T-helper 17 cell (primary cell): ENCODE results near the gene RHOBTB1. TPM values are rescaled to one million over a fixed set of nuclear protein-coding genes. Genes with fewer than 3 reads are reported as not detected.
"Not testable (repeated sequence)": the region's sequence is repeated elsewhere in the genome, so short reads cannot be mapped to it uniquely, and the experiment has no call there.

ENCODE experiments used
- ATAC-seq: fragments of 150-1000 bp; cut with Tn5 transposase; 2 replicates; pipeline ENCODE4 v1.10.0; 2021; ENCODE audit warnings: mild to moderate bottlenecking, moderate library complexity
- DNase-seq, 3 donors: peaks; one replicate each; pipeline versions ENCODE4 v3.0.0 to v3.0.0-alpha.2; 2020 to 2021
- H3K9me3 ChIP-seq: one replicate; pipeline ENCODE4 v1.7.0; 2013; ENCODE audit warnings: low read length, mild to moderate bottlenecking; ENCODE audit not compliant: control insufficient read depth, poor library complexity, severe bottlenecking
- H3K27ac Mint-ChIP-seq: one replicate; pipeline ENCODE4 v1.8.0; 2022; ENCODE audit warnings: mild to moderate bottlenecking, moderate library complexity, mixed read lengths
- H3K27me3 Mint-ChIP-seq: one replicate; pipeline ENCODE4 v1.8.0; 2022; ENCODE audit warnings: mixed read lengths
- H3K36me3 Mint-ChIP-seq: one replicate; pipeline ENCODE4 v1.8.0; 2022; ENCODE audit warnings: low read depth, mixed read lengths
- H3K4me1 Mint-ChIP-seq: one replicate; pipeline ENCODE4 v1.8.0; 2022; ENCODE audit warnings: mild to moderate bottlenecking, mixed read lengths
- H3K4me3 Mint-ChIP-seq: one replicate; pipeline ENCODE4 v1.8.0; 2022; ENCODE audit warnings: mild to moderate bottlenecking, moderate library complexity, mixed read lengths
- total RNA-seq, 4 donors: library from RNA in 2 of 4; stranded (reverse) in 2 of 4; gene quantifications; one replicate each; pipeline ENCODE4 v1.2.3 and lab custom pipeline; 2022 to 2026

Gene RHOBTB1
- total RNA-seq, 2 donors from 2014 or later, result 0.37 to 10.8 TPM

DNA sequence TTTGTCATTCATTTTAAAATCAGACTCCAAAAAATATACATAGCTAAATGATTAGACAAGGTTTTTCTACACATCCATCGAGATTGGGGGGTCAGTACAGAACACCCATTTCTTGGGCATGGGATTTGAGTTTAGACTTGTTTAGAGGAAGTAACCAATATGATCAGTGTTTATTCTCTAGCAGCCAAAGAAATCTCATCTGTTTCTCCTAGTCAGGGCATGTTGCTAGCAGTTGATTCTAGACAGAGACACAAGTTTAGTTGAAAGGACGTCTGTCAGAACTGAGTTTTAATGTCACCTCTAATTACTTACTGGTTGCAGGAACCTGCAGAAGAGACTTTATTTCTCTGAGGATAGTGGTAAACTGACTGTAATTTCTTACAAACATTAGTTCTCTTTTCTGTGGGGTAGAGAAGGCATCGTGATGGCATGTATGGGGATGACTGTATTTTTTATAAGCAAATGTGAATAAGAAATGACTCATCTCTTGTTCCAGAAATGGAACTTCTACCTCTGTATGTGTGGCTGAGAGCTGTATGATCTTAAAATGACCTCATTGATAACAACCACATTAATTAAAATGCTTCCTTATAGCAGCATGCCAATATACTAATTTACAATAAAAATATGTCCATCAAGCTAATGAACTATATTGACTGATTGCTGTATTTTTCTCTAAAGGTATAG lies 30.6 kb upstream of the RHOBTB1 start:
- H3K9me3 ChIP-seq, result no peaks in the 10 kb centered on the region
- no peak for DNase-seq
- Mint-ChIP-seq H3K36me3 (no peaks in the 10 kb centered on the region), H3K4me3 (no peak overlapping the region), H3K27ac (no peak overlapping the region), H3K27me3 (peaks cover 51% of the 10 kb centered on the region), H3K4me1 (no peaks in the 10 kb centered on the region)
- ATAC-seq, result no peak

GRCh38 chr10:60973086-60973485 lies 29.1 kb upstream of the RHOBTB1 start:
- Mint-ChIP-seq H3K4me1 (no peaks in the 10 kb centered on the region), H3K36me3 (peaks cover 2% of the 10 kb centered on the region), H3K27me3 (peaks cover 52% of the 10 kb centered on the region), H3K4me3 (no peak overlapping the region), H3K27ac (no peak overlapping the region)
- ATAC-seq (no peak), DNase-seq (no peak)
- H3K9me3 ChIP-seq, result no peaks in the 10 kb centered on the region

- H3K27me3 Mint-ChIP-seq, result peaks cover 55% of the 10 kb centered on the region
- H3K9me3 ChIP-seq, H3K27ac Mint-ChIP-seq, H3K4me1 Mint-ChIP-seq, DNase-seq, H3K4me3 Mint-ChIP-seq, H3K36me3 Mint-ChIP-seq, ATAC-seq: not testable (repeated sequence)
These were observed 28.2 kb upstream of the RHOBTB1 start for GRCh38 chr10:60972181-60972580.

DNA sequence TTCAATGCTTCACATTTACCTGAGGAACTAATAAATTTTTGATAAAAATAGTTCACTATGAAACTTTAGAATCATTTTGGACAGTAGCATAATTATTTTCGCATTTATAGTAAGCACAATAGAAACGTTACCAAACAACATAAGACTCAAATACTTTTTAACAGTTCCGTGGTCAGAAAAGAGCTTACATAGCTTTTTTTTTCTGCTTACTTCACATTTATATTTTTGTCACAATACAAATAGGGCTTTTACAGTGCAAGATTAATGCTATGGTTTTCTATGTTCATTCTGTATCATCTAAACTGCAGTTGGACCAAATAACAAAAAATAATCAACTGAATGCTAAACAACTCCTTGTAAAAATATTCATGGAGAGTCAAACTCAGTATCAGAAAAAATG lies 26.5 kb upstream of the RHOBTB1 start:
- peaks cover 56% of the 10 kb centered on the region for H3K27me3 Mint-ChIP-seq
- DNase-seq, result no peak
- no peaks in the 10 kb centered on the region for H3K9me3 ChIP-seq

DNA sequence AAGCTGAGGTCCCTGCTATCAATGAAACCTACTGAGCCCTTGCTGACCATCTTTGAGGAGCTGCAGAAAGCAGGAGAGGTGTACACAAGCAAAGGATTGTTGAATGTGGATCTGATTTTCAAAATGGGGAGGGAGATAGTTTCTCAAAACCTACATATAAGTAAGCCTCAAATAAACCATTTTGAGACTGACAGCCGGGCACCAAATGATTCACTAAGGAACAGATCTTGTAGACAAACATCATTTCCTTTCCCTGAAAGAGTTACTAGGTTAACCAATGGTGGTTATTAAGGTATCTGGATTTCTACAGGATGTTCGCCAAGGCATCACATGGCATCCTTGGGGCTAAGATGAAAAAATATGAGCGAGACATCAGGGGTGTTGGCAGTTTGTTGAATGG lies 24.5 kb upstream of the RHOBTB1 start:
- no peaks in the 10 kb centered on the region for H3K9me3 ChIP-seq
- peaks cover 4% of the 10 kb centered on the region for H3K4me1 Mint-ChIP-seq
- H3K27ac Mint-ChIP-seq, result no peak overlapping the region

More for the DNA sequence above, 26.5 kb upstream of the RHOBTB1 start:
- Mint-ChIP-seq H3K4me1 (no peaks in the 10 kb centered on the region), H3K27ac (no peak overlapping the region), H3K4me3 (no peak overlapping the region), H3K36me3 (peaks cover 2% of the 10 kb centered on the region)
- ATAC-seq, result no peak

GRCh38 chr10:60967854-60968484 lies 24.0 kb upstream of the RHOBTB1 start:
- ATAC-seq (no peak), DNase-seq (no peak)
- Mint-ChIP-seq H3K36me3 (peaks cover 2% of the 10 kb centered on the region), H3K4me3 (no peak overlapping the region), H3K27me3 (peaks cover 52% of the 10 kb centered on the region), H3K27ac (no peak overlapping the region), H3K4me1 (peaks cover 4% of the 10 kb centered on the region)
- no peaks in the 10 kb centered on the region for H3K9me3 ChIP-seq

More for the DNA sequence above, 24.5 kb upstream of the RHOBTB1 start:
- Mint-ChIP-seq H3K27me3 (peaks cover 56% of the 10 kb centered on the region), H3K36me3 (peaks cover 2% of the 10 kb centered on the region), H3K4me3 (no peak overlapping the region)
- ATAC-seq, result no peak
- DNase-seq, result no peak

DNA sequence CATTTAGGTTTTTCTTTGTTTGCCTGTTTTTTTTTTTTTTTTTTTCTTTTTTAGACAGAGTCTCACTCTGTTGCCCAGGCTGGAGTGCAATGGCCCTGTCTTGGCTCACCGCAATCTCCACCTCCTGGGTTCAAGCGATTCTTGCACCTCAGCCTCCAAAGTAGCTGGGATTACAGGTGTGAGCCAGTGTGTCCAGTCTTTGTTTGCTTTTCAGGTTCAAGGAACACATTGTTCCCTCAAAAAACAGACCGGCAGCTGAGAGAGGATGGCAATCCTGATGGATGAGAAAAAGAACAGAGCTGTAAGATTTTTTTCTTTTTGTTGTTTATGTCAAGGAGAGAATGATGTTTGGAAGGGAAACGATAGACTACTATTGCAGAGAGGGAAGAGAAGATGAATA lies 23.3 kb upstream of the RHOBTB1 start:
- Mint-ChIP-seq H3K27me3 (peaks cover 49% of the 10 kb centered on the region), H3K27ac (no peak overlapping the region), H3K4me3 (no peak overlapping the region), H3K36me3 (peaks cover 2% of the 10 kb centered on the region), H3K4me1 (peaks cover 4% of the 10 kb centered on the region)
- DNase-seq (no peak), ATAC-seq (no peak)
- H3K9me3 ChIP-seq, result no peaks in the 10 kb centered on the region

DNA sequence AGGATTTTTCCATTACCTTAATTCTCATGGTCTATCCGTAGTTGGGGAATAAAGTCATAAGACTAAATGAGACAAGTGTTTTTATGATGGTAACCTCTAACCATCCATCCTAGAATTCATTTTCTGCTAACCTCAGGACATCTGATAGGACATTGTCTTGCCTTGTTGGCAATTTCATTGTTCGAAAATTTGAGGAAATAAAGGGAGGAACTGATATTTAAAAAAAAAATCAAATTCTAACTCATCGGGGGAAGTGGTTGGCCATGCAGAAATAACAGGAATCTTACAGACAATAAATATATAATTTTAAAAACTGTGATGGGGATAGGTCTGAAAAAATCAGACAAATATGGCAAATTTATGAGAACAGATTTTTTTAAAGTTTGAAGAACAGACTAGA lies 21.7 kb upstream of the RHOBTB1 start:
- DNase-seq (no peak), ATAC-seq (no peak)
- Mint-ChIP-seq H3K36me3 (peaks cover 2% of the 10 kb centered on the region), H3K4me3 (no peak overlapping the region), H3K4me1 (peaks cover 4% of the 10 kb centered on the region), H3K27ac (no peak overlapping the region), H3K27me3 (peaks cover 56% of the 10 kb centered on the region)
- H3K9me3 ChIP-seq, result no peaks in the 10 kb centered on the region

- peaks cover 4% of the 10 kb centered on the region for H3K4me1 Mint-ChIP-seq
- H3K4me3 Mint-ChIP-seq, result no peak overlapping the region
- H3K9me3 ChIP-seq, result no peaks in the 10 kb centered on the region
- DNase-seq (no peak), ATAC-seq (peak; percentile 66)
- H3K36me3 Mint-ChIP-seq, result peaks cover 2% of the 10 kb centered on the region
- peaks cover 62% of the 10 kb centered on the region for H3K27me3 Mint-ChIP-seq
- no peak overlapping the region for H3K27ac Mint-ChIP-seq
These were observed 20.6 kb upstream of the RHOBTB1 start for GRCh38 chr10:60964257-60965235.

- H3K4me3 Mint-ChIP-seq, result no peak overlapping the region
- no peak for ATAC-seq
- no peak overlapping the region for H3K27ac Mint-ChIP-seq
- H3K36me3 Mint-ChIP-seq, result no peaks in the 10 kb centered on the region
- no peak for DNase-seq
- H3K9me3 ChIP-seq, result no peaks in the 10 kb centered on the region
- H3K27me3 Mint-ChIP-seq, result peaks cover 54% of the 10 kb centered on the region
- peaks cover 4% of the 10 kb centered on the region for H3K4me1 Mint-ChIP-seq
These were observed 19.7 kb upstream of the RHOBTB1 start for GRCh38 chr10:60963441-60964256.

DNA sequence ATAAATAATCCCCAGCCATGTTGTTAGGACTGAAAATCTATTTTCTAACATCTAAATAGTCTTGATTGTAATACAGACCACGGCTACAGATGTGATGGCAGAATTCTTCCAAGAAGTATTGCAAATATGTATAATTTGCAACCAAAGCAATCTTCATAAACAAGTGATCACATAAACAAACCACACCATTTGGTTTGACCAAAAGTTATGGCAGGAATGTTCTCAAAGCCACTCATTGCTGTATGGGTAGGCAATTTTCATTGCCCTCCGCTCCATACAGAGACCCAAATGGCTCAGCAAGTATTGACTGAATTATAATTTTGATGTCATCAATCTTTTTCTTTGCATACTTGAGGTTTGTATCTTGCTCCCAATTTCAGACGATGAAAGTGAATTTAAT lies 19.0 kb upstream of the RHOBTB1 start:
- H3K4me1 Mint-ChIP-seq, result peaks cover 4% of the 10 kb centered on the region
- no peak overlapping the region for H3K4me3 Mint-ChIP-seq
- H3K27ac Mint-ChIP-seq, result no peak overlapping the region
- ATAC-seq (no peak), DNase-seq (no peak)
- H3K36me3 Mint-ChIP-seq, result no peaks in the 10 kb centered on the region
- no peaks in the 10 kb centered on the region for H3K9me3 ChIP-seq
- H3K27me3 Mint-ChIP-seq, result peaks cover 50% of the 10 kb centered on the region

- Mint-ChIP-seq H3K27me3 (peaks cover 46% of the 10 kb centered on the region), H3K36me3 (no peaks in the 10 kb centered on the region)
- ATAC-seq, result no peak
These were observed 16.9 kb upstream of the RHOBTB1 start for GRCh38 chr10:60960913-60961312.

More at GRCh38 chr10:60960913-60961312, 16.9 kb upstream of the RHOBTB1 start:
- no peaks in the 10 kb centered on the region for H3K9me3 ChIP-seq
- Mint-ChIP-seq H3K27ac (no peak overlapping the region), H3K4me1 (peaks cover 4% of the 10 kb centered on the region), H3K4me3 (no peak overlapping the region)
- DNase-seq, result no peak
